HG03378 (cell line): ENCODE measurements around the gene GPR15.

Experiments
- ATAC-seq: cut with Tn5 transposase; IDR thresholded peaks from one replicate; pipeline ENCODE4 v1.9.1; 2021; ENCODE audit warnings: mild to moderate bottlenecking, moderate library complexity; ENCODE audit not compliant: unreplicated experiment

GPR15 gene

DNA sequence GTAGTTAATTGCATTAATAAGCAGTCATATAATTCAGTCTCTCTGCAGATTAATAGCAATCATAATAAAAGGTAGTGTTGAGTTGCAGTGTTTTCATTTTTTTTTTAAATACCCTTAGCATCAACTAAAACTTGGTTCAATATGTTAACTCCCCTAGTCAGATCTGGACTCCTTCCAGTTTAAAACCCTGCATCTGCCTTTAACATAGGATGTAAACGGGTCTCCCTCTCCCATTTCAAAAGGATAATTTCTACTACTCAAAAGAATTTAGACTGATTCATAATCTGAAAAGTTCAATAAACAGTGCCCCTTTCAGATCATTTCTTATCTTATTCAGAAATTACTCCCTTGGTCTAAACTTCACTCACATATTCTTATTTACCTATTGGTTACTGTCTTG, 50.3 kb downstream of the GPR15 start:
- no peak for ATAC-seq

DNA sequence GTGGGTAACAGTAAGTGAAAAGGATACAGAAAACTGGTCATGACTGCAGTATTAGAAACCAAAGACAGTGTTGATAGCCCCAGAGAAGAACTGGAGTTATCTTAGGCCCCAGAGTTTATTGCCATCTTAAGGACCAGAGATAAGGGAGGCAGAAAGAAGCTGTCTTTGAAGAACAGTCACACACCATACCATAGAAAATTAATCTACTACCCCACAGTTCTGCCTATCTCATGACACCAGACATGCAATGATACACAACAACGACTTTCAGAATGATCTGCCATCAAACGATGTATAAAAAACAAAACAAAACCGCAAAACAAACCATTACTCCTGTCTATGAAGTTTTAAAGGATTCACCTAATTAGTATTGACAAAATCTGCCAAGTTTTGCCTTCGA, 52.0 kb downstream of the GPR15 start:
- no peak for ATAC-seq
